GM12865 (cell line): ENCODE data around the gene ADCY2.
A peak's percentile ranks its signal among the peaks of the same experiment; 100 is the strongest.

Source experiments
- DNase-seq: peaks from one replicate; pipeline ENCODE4 v3.0.0; 2010; ENCODE audit warnings: low read depth
- H3K4me3 ChIP-seq: 2 replicates; pipeline ENCODE4 v1.5.1; 2011; ENCODE audit warnings: mild to moderate bottlenecking, low read depth, low read length, control low read depth
- CTCF ChIP-seq: IDR thresholded peaks from 2 replicates; pipeline ENCODE4 v1.5.1; 2011; ENCODE audit warnings: low read length, control low read depth, low read depth, inconsistent platforms; ENCODE audit not compliant: insufficient read depth; ENCODE audit errors: missing control alignments

Gene ADCY2

GRCh38 chr5:7754997-7755596 is 359.2 kb downstream of the ADCY2 start:
- peak; percentile 86 for TF ChIP-seq CTCF
- DNase-seq = peak; percentile 82
- H3K4me3 ChIP-seq = no peak overlapping the region

GRCh38 chr5:7755958-7756357 is 360.0 kb downstream of the ADCY2 start:
- no peak for TF ChIP-seq CTCF
- H3K4me3 ChIP-seq = no peak overlapping the region
- no peak for DNase-seq

GRCh38 chr5:7756453-7756852 is 360.5 kb downstream of the ADCY2 start:
- TF ChIP-seq CTCF = no peak
- no peak for DNase-seq

GRCh38 chr5:7759257-7759871 is 363.4 kb downstream of the ADCY2 start:
- TF ChIP-seq CTCF = no peak
- no peak for DNase-seq

More at GRCh38 chr5:7756453-7756852, 360.5 kb downstream of the ADCY2 start:
- no peak overlapping the region for H3K4me3 ChIP-seq

GRCh38 chr5:7759951-7760580 is 364.1 kb downstream of the ADCY2 start:
- no peak overlapping the region for H3K4me3 ChIP-seq
- TF ChIP-seq CTCF = no peak
- no peak for DNase-seq

More at GRCh38 chr5:7759257-7759871, 363.4 kb downstream of the ADCY2 start:
- H3K4me3 ChIP-seq = no peak overlapping the region

- no peak overlapping the region for H3K4me3 ChIP-seq
- DNase-seq = peak; percentile 38
- peak; percentile 41 for TF ChIP-seq CTCF
Measured at GRCh38 chr5:7762267-7762666, 366.3 kb downstream of the ADCY2 start.
